ENCODE results near the gene RSF1.
A peak's percentile ranks its signal among the peaks of the same experiment; 100 is the strongest.
"Not testable (repeated sequence)": the region's sequence is repeated elsewhere in the genome, so short reads cannot be mapped to it uniquely, and the experiment has no call there.

RSF1 gene

DNA sequence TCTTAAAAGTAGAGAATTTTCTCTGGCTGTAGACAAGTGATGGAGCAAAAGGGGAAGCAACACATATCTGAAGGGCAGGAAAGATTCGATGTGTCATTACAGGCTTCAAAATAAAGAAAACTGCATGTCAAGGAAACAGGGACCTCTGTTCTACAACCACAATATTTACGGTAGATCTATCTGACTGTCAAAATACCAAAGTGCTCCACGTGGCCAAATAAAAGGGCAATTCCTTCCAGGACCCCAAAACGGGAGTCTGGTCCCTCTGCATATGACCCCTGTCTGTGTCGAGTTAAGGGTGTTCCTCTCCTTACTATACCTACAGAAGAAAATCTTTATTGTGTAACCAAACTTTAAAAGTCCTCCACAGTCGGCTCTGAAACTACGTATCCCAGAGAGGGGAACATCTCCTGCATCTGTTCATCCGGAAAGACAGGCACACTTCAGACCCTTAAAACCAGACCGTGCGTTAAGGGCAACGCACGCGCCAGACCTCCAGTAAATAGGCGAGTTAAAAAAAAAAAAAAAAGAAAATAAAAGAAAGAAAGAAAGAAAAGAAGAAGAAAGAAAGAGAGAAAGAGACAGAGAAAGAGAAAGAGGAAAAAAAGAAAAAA, 183.7 kb downstream of the RSF1 start:
- no peak for FAIRE-seq

DNA sequence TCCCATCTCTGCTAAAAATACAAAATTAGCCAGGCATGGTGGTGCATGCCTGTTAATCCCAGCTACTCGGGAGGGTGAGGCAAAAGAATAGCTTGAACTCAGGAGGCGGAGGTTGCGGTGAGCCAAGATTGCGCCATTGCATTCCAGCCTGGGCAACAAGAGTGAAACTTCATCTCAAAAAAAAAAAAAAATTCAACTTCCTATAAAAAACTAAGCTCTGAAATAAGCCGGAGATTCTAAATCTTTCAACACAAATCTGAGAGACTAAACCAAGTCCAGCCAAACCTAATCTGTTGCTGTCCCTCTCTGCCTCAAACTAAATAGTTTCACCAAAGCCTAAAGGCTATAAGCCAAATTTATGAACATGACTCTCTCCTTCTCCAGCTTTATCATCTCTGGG, 186.6 kb downstream of the RSF1 start:
- DNase-seq (ENCODE audit: insufficient read length, low spot score); FAIRE-seq: not testable (repeated sequence)

More for the DNA sequence above, 183.7 kb downstream of the RSF1 start:
- no peak for DNase-seq (ENCODE audit: insufficient read length, low spot score)

DNA sequence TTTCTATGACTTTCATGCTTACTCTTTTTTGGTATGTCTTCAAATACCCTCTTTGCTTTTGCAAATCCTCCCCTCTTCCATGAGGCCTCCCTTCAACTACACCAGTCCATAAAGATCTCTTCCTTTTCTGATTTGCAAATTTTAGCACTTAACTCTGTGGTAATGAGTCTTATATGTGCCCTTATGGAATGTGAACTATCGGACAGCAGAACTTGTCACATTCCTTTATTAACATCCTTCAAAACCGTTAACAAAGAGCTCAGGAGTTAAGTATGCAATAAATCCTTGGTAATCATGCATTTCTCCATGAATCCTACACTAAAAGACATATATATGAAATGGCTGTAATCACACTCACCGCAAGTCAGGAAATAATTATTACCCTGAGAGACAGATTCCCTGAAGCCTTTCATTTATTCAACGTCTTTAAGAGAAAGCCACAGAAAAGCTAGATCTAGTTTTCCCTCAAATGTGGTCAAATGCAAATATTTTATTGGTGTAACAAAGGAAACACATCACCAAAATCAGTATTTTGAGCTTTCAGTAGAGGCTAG, 190.3 kb downstream of the RSF1 start:
- no peak for FAIRE-seq
- DNase-seq (ENCODE audit: insufficient read length, low spot score), result no peak

DNA sequence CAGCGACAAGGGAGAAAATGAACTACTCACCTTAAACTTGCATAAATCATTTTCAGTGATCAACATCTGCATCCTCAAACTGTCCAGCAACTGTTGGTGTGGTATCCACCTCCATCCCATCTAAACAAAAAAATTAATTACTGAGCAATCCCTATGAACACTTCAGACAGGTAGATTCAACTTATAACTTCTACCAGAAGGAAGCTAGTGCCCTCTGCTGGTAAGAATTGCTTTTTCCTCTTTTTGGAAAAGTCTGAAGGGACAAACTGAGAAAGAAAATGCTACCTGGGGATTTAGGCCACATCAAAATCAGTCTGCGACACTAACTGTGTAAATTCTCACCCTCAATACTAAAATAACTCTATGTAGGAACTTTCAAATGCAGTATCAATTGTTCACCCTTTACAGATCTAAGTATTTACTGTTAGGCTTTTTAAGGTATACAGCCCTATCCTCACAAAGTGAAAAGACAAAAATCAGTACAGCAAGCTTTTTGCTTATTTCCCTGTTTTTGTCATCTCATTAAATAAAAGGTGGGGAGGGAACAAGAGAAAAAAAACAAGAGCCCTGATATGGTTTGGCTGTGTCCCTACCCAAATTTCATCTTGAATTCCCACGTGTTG, 200.8 kb downstream of the RSF1 start:
- FAIRE-seq (peak; percentile 83), DNase-seq (ENCODE audit: insufficient read length, low spot score) (peak; percentile 46)

DNA sequence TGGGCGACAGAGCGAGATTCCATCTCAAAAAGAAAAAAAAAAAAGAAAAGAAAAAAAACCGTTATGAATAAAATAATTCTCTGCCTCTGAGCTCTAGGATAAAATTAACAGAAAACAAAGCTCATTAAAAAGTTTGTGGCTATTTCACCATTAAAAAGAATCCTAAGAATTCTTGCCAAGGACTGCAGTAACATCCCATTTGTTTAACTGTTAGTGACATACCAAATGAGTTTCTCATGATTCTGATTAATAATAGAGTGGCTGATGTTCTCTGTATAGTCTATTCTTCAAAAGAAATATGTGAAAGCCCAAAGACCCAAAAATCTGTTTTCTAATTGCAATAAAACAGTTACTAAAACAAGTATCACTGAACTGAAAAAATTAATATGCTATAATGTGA, 202.6 kb downstream of the RSF1 start:
- FAIRE-seq (no peak), DNase-seq (ENCODE audit: insufficient read length, low spot score) (no peak)

DNA sequence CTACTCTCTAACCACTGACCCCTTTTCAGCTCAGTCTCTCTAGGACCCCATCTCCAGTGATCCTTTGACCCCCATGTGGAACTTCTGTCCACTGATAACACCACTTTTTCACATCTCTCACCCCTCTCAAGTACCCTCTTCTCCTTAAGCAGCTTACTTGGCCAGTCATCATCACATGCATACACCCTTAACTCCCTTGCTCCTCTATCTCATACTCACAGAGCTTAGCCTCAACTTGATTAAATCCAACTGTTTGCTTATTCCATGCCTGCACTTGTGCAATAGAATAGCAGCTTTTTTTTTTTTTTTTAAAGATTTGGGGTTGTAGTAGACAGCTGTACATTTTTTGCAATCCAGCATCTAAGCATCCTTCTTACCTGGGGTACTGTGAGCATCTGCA, 208.6 kb downstream of the RSF1 start:
- DNase-seq (ENCODE audit: insufficient read length, low spot score) (no peak), FAIRE-seq (no peak)

Measured in HTR-8/SVneo (cell line).